ENCODE measurements around the gene DTNBP1.

Gene DTNBP1

GRCh38 chr6:15498640-15499039, 164.2 kb downstream of the DTNBP1 start:
- H3K4me3 ChIP-seq (ENCODE audit: low read depth, low read length) = no peak overlapping the region
- TF ChIP-seq, protein P1, sequence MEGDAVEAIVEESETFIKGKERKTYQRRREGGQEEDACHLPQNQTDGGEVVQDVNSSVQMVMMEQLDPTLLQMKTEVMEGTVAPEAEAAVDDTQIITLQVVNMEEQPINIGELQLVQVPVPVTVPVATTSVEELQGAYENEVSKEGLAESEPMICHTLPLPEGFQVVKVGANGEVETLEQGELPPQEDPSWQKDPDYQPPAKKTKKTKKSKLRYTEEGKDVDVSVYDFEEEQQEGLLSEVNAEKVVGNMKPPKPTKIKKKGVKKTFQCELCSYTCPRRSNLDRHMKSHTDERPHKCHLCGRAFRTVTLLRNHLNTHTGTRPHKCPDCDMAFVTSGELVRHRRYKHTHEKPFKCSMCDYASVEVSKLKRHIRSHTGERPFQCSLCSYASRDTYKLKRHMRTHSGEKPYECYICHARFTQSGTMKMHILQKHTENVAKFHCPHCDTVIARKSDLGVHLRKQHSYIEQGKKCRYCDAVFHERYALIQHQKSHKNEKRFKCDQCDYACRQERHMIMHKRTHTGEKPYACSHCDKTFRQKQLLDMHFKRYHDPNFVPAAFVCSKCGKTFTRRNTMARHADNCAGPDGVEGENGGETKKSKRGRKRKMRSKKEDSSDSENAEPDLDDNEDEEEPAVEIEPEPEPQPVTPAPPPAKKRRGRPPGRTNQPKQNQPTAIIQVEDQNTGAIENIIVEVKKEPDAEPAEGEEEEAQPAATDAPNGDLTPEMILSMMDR (IDR thresholded peaks at IDR 0.05; ENCODE audit: low read depth, low read length, missing control alignments) = no peak
- DNase-seq (ENCODE audit: low read depth) = no peak

DNA sequence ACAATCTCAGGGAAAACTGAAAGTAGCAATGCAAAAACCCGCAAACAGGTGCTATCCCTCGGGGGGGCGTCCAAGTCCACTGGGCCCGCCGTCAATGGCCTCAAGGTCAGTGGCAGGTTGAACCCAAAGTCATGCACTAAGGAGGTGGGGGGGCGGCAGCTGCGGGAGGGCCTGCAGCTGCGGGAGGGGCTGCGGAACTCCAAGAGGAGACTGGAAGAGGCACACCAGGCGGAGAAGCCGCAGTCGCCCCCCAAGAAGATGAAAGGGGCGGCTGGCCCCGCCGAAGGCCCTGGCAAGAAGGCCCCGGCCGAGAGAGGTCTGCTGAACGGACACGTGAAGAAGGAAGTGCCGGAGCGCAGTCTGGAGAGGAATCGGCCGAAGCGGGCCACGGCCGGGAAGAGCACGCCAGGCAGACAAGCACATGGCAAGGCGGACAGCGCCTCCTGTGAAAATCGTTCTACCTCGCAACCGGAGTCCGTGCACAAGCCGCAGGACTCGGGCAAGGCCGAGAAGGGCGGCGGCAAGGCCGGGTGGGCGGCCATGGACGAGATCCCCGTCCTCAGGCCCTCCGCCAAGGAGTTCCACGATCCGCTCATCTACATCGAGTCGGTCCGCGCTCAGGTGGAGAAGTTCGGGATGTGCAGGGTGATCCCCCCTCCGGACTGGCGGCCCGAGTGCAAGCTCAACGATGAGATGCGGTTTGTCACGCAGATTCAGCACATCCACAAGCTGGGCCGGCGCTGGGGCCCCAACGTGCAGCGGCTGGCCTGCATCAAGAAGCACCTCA, 166.3 kb downstream of the DTNBP1 start:
- TF ChIP-seq, protein P1 (IDR thresholded peaks at IDR 0.05; ENCODE audit: low read depth, low read length, missing control alignments) = no peak
- no peak overlapping the region for H3K4me3 ChIP-seq (ENCODE audit: low read depth, low read length)
- no peak for DNase-seq (ENCODE audit: low read depth)

GRCh38 chr6:15495375-15495901, 167.4 kb downstream of the DTNBP1 start:
- TF ChIP-seq, protein P1 (IDR thresholded peaks at IDR 0.05; ENCODE audit: low read depth, low read length, missing control alignments) = no peak
- no peak for DNase-seq (ENCODE audit: low read depth)
- no peak overlapping the region for H3K4me3 ChIP-seq (ENCODE audit: low read depth, low read length)

DNA sequence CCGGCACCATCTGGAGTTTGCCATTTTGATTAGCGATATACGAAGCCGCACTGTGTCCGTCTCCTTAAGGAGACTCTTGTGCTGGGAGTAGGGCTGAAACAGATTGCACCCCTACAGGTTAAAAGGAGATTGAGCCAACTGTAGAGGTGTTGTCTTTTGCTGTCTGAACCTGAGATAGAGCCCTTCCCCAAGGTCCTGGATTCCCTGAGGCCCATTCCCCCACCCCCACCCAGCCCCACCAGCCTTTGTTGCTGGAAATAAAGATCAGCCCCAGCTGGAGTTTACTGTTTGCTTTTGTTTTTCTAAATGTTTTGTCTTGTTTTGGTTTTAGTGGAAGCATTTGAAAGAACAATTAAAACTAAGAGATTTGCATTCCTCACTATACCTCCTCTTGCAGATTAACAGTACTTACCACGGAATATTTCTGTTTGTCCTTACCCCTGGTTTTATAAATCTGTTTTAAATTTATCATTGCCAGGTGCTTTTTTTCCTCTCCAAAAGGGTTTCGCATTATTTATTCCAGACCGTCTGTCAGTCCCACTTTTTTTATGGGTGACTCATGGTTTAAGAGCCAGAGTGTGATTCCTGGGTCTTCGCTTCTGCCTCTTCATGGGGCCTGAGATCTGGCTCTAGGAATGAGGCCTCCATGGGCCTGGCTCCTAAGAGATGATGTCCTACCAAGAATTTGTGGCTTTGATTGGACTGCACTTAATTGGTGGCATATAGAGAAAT, 169.2 kb downstream of the DTNBP1 start:
- DNase-seq (ENCODE audit: low read depth) = no peak
- TF ChIP-seq, protein P1 (IDR thresholded peaks at IDR 0.05; ENCODE audit: low read depth, low read length, missing control alignments) = no peak
- no peak overlapping the region for H3K4me3 ChIP-seq (ENCODE audit: low read depth, low read length)

DNA sequence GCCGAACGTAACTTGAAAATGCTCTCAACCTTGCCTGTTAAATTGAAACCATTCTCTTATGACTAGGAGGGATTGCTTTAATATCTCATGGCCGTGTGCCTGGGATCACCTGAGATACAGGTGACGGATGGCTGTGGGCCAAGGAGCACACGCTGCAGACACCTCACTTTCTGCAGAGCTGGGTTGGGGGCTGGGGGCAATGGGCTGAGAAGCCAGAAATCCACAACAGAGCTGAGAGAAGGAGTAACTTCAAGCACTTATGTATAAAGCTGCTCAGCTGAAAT, 170.9 kb downstream of the DTNBP1 start:
- no peak for DNase-seq (ENCODE audit: low read depth)
- no peak overlapping the region for H3K4me3 ChIP-seq (ENCODE audit: low read depth, low read length)
- TF ChIP-seq, protein P1 (IDR thresholded peaks at IDR 0.05; ENCODE audit: low read depth, low read length, missing control alignments) = no peak

DNA sequence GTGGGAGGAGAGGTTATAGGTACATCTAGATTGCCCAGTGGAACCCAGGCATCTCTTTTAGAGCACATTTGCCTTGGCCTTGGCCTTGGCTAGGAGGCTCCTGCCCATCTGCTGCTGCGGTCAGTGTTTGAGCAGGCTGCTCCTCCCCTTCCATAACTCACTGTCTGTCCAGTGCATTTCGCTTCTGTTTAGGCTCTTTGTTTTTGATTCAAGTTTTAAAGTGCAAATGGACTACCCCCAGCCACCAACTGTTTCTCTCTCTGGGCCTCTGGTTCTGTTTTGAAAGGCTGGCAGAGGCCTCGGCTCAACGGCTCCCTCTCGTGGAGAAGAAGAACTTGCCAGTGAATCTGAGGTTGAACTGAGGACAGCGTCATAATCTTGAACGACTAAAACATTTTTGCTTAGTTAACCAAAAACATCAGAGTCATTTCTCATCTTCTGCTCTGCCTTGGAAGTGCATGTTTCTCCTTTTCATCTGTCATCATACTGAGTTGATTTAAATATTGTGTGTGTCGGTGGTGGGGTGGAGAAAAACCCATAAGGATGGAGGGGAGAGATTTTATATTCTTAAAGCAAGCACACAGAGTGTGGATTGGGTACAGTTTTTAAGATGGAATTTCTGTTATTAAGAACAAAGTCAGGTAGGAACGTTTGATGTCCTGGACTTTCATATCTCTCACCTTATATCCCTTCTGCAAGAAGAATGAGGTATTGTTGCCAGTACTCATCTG, 171.4 kb downstream of the DTNBP1 start:
- H3K4me3 ChIP-seq (ENCODE audit: low read depth, low read length) = no peak overlapping the region
- DNase-seq (ENCODE audit: low read depth) = peak; percentile 10
- TF ChIP-seq, protein P1 (IDR thresholded peaks at IDR 0.05; ENCODE audit: low read depth, low read length, missing control alignments) = peak; percentile 93

All from GM12864 (cell line).